ENCODE results near the gene DDOST.

- TF ChIP-seq CTCF (IDR thresholded peaks at IDR 0.05) (no peak), POLR2A (IDR thresholded peaks at IDR 0.05) (no peak)
Observed at GRCh38 chr1:20680269-20680668, 19.1 kb upstream of the DDOST start.
